Neural cell (in vitro differentiated cells): ENCODE data around the gene NKAIN2. TPM values are rescaled to one million over a fixed set of nuclear protein-coding genes. Genes with fewer than 3 reads are reported as not detected.
A peak's percentile ranks its signal among the peaks of the same experiment; 100 is the strongest.

ENCODE experiments used
- H2AFZ ChIP-seq: fragments of 200-600, 300-800 bp; sonication (generic), shearing (Covaris generic); 2 replicates; pipeline ENCODE4 v1.6.0; 2014; ENCODE audit warnings: low read depth, mild to moderate bottlenecking, antibody characterized with exemption, low read length, moderate library complexity
- H3F3A ChIP-seq: fragments of 200-600 bp; shearing (Covaris generic); 2 replicates; pipeline ENCODE4 v1.6.1; 2016; ENCODE audit warnings: mild to moderate bottlenecking, moderate library complexity, mixed read lengths, antibody characterized with exemption, low read length; ENCODE audit not compliant: insufficient read depth, poor library complexity, severe bottlenecking
- H3K27ac ChIP-seq: fragments of 200-600, 300-800 bp; sonication (generic), shearing (Covaris generic); 2 replicates; pipeline ENCODE4 v1.5.1; 2014; ENCODE audit warnings: mild to moderate bottlenecking, low read length, moderate library complexity
- H3K27me3 ChIP-seq: fragments of 300-800, 200-600 bp; sonication (generic), shearing (Covaris generic); 2 replicates; pipeline ENCODE4 v1.6.0; 2014; ENCODE audit warnings: mild to moderate bottlenecking, low read depth, low read length, moderate library complexity; ENCODE audit not compliant: insufficient read depth
- H3K36me3 ChIP-seq: fragments of 300-800, 200-600 bp; sonication (generic), shearing (Covaris generic); 2 replicates; pipeline ENCODE4 v1.5.1; 2014; ENCODE audit warnings: mild to moderate bottlenecking, antibody characterized with exemption, low read length, moderate library complexity; ENCODE audit not compliant: insufficient read depth
- H3K4me2 ChIP-seq: fragments of 300-800, 200-600 bp; sonication (generic), shearing (Covaris generic); 2 replicates; pipeline ENCODE4 v1.6.0; 2014; ENCODE audit warnings: mild to moderate bottlenecking, low read length
- H3K4me3 ChIP-seq: fragments of 300-800, 200-600 bp; sonication (generic), shearing (Covaris generic); 2 replicates; pipeline ENCODE4 v1.5.1; 2014; ENCODE audit warnings: mild to moderate bottlenecking, low read length, moderate library complexity
- H3K79me2 ChIP-seq: fragments of 200-600 bp; shearing (Covaris generic); replicated peaks from 2 replicates; pipeline ENCODE4 v1.6.0; 2014; ENCODE audit warnings: mild to moderate bottlenecking, low read length, moderate library complexity; ENCODE audit not compliant: insufficient read depth
- H3K9ac ChIP-seq: fragments of 300-800, 200-600 bp; sonication (generic), shearing (Covaris generic); 2 replicates; pipeline ENCODE4 v1.6.1; 2016; ENCODE audit warnings: mild to moderate bottlenecking, low read length, mixed read lengths
- H3K9me2 ChIP-seq: fragments of 200-600 bp; shearing (Covaris generic); 2 replicates; pipeline ENCODE4 v1.6.1; 2016; ENCODE audit warnings: mild to moderate bottlenecking, low read length, mixed read lengths; ENCODE audit not compliant: insufficient read depth
- H3K9me3 ChIP-seq: fragments of 200-600, 300-800 bp; sonication (generic), shearing (Covaris generic); 2 replicates; pipeline ENCODE4 v1.6.1; 2016; ENCODE audit warnings: mild to moderate bottlenecking, mixed run types, low read length, moderate library complexity, mixed read lengths
- H4K20me1 ChIP-seq: fragments of 200-600 bp; shearing (Covaris generic); 2 replicates; pipeline ENCODE4 v1.6.1; 2016; ENCODE audit warnings: mild to moderate bottlenecking, mixed run types; ENCODE audit not compliant: insufficient read depth
- EP300 ChIP-seq: fragments of 450-650 bp; conservative IDR thresholded peaks from 2 replicates; pipeline ENCODE4 v1.6.1; 2014; ENCODE audit warnings: antibody characterized with exemption, mild to moderate bottlenecking, moderate library complexity; ENCODE audit not compliant: poor library complexity, severe bottlenecking
- EZH2 ChIP-seq: fragments of 200-600, 300-800 bp; shearing (Covaris generic), sonication (generic); IDR thresholded peaks from 2 replicates; pipeline ENCODE4 v1.6.1; 2014; ENCODE audit warnings: antibody characterized with exemption, low read length, borderline replicate concordance, mild to moderate bottlenecking; ENCODE audit not compliant: insufficient read depth, poor library complexity, severe bottlenecking
- MXI1 ChIP-seq: fragments of 450-650 bp; conservative IDR thresholded peaks from 2 replicates; pipeline ENCODE4 v1.6.1; 2014; ENCODE audit warnings: antibody characterized with exemption, mild to moderate bottlenecking; ENCODE audit not compliant: poor library complexity, severe bottlenecking
- POLR2AphosphoS5 ChIP-seq: IDR thresholded peaks from 2 replicates; pipeline ENCODE4 v1.6.1; 2012
- RAD21 ChIP-seq: fragments of 450-650 bp; conservative IDR thresholded peaks from 2 replicates; pipeline ENCODE4 v1.6.1; 2014; ENCODE audit warnings: antibody characterized with exemption, mild to moderate bottlenecking, moderate library complexity
- SMC3 ChIP-seq: fragments of 450-650 bp; conservative IDR thresholded peaks from 2 replicates; pipeline ENCODE4 v1.6.1; 2014; ENCODE audit warnings: antibody characterized with exemption, mild to moderate bottlenecking, moderate library complexity; ENCODE audit not compliant: poor library complexity
- TAF1 ChIP-seq: IDR thresholded peaks from 2 replicates; pipeline ENCODE4 v1.6.1; 2012; ENCODE audit warnings: low read depth
- polyA plus RNA-seq: library from polyadenylated mRNA; depleted of rRNA; stranded (reverse); fragments of >200 nt; gene quantifications from 2 replicates; pipeline ENCODE4 v1.2.3, GENCODE V29; 2014
- TF ChIP-seq, protein P1 (sequence below): fragments of 450-650 bp; IDR thresholded peaks from 2 replicates; pipeline ENCODE4 v1.5.1; 2014; ENCODE audit warnings: antibody characterized with exemption, mild to moderate bottlenecking, moderate library complexity; ENCODE audit not compliant: poor library complexity, severe bottlenecking
- TF ChIP-seq, protein P2 (sequence below): IDR thresholded peaks from 2 replicates; pipeline ENCODE4 v1.6.1; 2012; ENCODE audit warnings: borderline replicate concordance

Gene NKAIN2
- polyA plus RNA-seq, 1 donor from 2014 or later = 23.2 TPM

DNA sequence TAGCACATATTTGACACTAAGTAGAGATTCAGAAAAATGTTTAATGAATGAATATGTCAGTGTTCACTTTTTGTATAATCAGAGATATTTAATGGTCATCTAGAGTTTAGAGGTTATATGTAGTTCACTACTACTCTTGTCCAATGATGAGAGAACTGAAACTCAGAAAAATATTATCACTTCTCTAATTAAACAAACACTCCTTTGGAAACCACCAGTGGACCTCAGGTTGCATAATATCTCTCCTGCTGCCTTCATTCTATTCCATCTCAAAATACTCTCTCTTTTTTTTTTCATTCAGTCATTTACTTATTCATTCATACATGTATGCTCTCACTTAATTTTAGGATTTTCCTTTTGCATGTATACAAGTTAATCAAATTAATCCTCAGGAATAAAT, 735.4 kb downstream of the NKAIN2 start:
- H3K4me2 ChIP-seq = no peak overlapping the region
- no peaks in the 10 kb centered on the region for H3F3A ChIP-seq
- no peaks in the 10 kb centered on the region for H3K9me3 ChIP-seq
- no peak overlapping the region for H2AFZ ChIP-seq
- no peak overlapping the region for H3K27ac ChIP-seq
- no peak for TF ChIP-seq SMC3
- no peak overlapping the region for H3K4me3 ChIP-seq
- no peaks in the 10 kb centered on the region for H3K79me2 ChIP-seq
- no peak overlapping the region for H3K9ac ChIP-seq
- no peaks in the 10 kb centered on the region for H4K20me1 ChIP-seq
- no peaks in the 10 kb centered on the region for H3K36me3 ChIP-seq
- H3K27me3 ChIP-seq = no peaks in the 10 kb centered on the region
- H3K9me2 ChIP-seq = no peaks in the 10 kb centered on the region

DNA sequence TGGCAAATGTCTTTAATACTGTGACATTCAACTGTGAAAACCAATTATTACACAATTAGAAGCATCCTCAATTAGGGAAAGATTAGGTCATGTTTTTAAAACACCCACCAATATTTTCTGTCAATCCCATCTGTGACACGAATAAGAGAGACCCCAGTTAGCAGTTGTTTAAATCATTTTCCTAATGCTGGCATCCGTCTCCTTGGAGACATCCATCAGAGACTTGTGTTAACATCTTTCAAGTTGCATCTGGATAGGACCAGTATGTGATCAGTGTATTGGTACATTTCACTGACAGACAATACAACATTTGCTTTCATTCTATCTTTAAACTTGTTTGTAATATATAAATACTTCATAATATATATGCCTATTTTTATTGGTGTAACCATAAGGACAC, 737.9 kb downstream of the NKAIN2 start:
- H3K27ac ChIP-seq = peak overlapping the region; percentile 49
- no peaks in the 10 kb centered on the region for H3K79me2 ChIP-seq

DNA sequence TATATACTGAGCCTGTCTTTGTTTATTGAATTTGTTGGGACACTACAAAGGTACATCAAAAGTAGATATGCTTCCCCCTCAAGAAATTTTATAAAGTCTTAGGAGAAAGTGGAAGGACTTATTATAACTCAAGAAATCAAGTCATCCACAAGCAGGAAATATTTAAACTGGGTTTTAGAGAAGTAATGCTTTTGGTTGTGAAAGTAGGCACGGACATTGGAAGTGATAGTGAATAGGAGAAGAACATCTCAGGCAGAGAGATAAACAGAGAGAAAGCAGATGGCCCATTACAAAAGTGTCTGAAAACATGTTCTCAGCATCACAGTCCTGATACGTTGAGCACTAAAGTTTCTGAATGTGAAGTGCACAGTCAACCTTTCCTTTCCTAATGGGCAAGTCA, 742.9 kb downstream of the NKAIN2 start:
- H3K27me3 ChIP-seq = no peaks in the 10 kb centered on the region
- H3K4me3 ChIP-seq = no peak overlapping the region
- no peaks in the 10 kb centered on the region for H3K79me2 ChIP-seq
- H3K9me2 ChIP-seq = no peaks in the 10 kb centered on the region
- no peak overlapping the region for H2AFZ ChIP-seq
- TF ChIP-seq SMC3 (no peak), EZH2 (no peak), RAD21 (no peak), TAF1 (no peak), EP300 (no peak), POLR2AphosphoS5 (no peak), MXI1 (no peak)
- TF ChIP-seq, protein P1, sequence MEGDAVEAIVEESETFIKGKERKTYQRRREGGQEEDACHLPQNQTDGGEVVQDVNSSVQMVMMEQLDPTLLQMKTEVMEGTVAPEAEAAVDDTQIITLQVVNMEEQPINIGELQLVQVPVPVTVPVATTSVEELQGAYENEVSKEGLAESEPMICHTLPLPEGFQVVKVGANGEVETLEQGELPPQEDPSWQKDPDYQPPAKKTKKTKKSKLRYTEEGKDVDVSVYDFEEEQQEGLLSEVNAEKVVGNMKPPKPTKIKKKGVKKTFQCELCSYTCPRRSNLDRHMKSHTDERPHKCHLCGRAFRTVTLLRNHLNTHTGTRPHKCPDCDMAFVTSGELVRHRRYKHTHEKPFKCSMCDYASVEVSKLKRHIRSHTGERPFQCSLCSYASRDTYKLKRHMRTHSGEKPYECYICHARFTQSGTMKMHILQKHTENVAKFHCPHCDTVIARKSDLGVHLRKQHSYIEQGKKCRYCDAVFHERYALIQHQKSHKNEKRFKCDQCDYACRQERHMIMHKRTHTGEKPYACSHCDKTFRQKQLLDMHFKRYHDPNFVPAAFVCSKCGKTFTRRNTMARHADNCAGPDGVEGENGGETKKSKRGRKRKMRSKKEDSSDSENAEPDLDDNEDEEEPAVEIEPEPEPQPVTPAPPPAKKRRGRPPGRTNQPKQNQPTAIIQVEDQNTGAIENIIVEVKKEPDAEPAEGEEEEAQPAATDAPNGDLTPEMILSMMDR = no peak
- TF ChIP-seq, protein P2, sequence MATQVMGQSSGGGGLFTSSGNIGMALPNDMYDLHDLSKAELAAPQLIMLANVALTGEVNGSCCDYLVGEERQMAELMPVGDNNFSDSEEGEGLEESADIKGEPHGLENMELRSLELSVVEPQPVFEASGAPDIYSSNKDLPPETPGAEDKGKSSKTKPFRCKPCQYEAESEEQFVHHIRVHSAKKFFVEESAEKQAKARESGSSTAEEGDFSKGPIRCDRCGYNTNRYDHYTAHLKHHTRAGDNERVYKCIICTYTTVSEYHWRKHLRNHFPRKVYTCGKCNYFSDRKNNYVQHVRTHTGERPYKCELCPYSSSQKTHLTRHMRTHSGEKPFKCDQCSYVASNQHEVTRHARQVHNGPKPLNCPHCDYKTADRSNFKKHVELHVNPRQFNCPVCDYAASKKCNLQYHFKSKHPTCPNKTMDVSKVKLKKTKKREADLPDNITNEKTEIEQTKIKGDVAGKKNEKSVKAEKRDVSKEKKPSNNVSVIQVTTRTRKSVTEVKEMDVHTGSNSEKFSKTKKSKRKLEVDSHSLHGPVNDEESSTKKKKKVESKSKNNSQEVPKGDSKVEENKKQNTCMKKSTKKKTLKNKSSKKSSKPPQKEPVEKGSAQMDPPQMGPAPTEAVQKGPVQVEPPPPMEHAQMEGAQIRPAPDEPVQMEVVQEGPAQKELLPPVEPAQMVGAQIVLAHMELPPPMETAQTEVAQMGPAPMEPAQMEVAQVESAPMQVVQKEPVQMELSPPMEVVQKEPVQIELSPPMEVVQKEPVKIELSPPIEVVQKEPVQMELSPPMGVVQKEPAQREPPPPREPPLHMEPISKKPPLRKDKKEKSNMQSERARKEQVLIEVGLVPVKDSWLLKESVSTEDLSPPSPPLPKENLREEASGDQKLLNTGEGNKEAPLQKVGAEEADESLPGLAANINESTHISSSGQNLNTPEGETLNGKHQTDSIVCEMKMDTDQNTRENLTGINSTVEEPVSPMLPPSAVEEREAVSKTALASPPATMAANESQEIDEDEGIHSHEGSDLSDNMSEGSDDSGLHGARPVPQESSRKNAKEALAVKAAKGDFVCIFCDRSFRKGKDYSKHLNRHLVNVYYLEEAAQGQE = no peak
- H3K4me2 ChIP-seq = no peak overlapping the region
- H3K9me3 ChIP-seq = no peaks in the 10 kb centered on the region
- H3K36me3 ChIP-seq = no peaks in the 10 kb centered on the region
- H3K27ac ChIP-seq = no peak overlapping the region
- no peak overlapping the region for H3K9ac ChIP-seq
- no peaks in the 10 kb centered on the region for H3F3A ChIP-seq
- no peaks in the 10 kb centered on the region for H4K20me1 ChIP-seq

More for the DNA sequence above, 737.9 kb downstream of the NKAIN2 start:
- Histone ChIP-seq H2AFZ (no peak overlapping the region), H3K9me3 (no peaks in the 10 kb centered on the region), H4K20me1 (no peaks in the 10 kb centered on the region), H3K36me3 (no peaks in the 10 kb centered on the region), H3K9me2 (no peaks in the 10 kb centered on the region), H3K27me3 (no peaks in the 10 kb centered on the region), H3K4me2 (peak overlapping the region; percentile 53), H3K4me3 (peak overlapping the region; percentile 40), H3K9ac (peak overlapping the region; percentile 24), H3F3A (no peaks in the 10 kb centered on the region)
- TF ChIP-seq POLR2AphosphoS5 (peak; percentile 81), MXI1 (no peak), RAD21 (peak; percentile 10), EP300 (peak; percentile 78)
- TF ChIP-seq, protein P2 = no peak
